K562 (cell line): ENCODE results near the gene WARS2. TPM values are rescaled to one million over a fixed set of nuclear protein-coding genes. Genes with fewer than 3 reads are reported as not detected.
A peak's percentile ranks its signal among the peaks of the same experiment; 100 is the strongest.

ENCODE experiments used
- ATAC-seq: fragments of 200-7000 bp; cut with Tn5 transposase; 3 replicates; pipeline ENCODE4 v1.9.1; 2020; ENCODE audit warnings: moderate library complexity
- BruUV-seq: library from RNA; stranded (reverse); fragments of 400-500 nt; replicated peaks from 2 replicates; lab custom pipeline; 2021; lab: Mats Ljungman, UMichigan
- CTCF ChIA-PET: fragments of 300-600 bp; formaldehyde crosslinking; extraction: SDS; loops from one replicate; lab custom pipeline; 2021; ENCODE audit warnings: low intra/inter-chr PET ratio; lab: Yijun Ruan, JAX
- POLR2A ChIA-PET: fragments of 300-600, 350-650 bp; sonication (Branson Sonifier 250); formaldehyde crosslinking; extraction: SDS; loops from one replicate; lab custom pipeline; 2021; ENCODE audit warnings: antibody characterized with exemption, inconsistent platforms; lab: Yijun Ruan, JAX
- DNase-seq, 4 experiments: peaks; one replicate each; pipeline versions ENCODE4 v3.0.0 to v3.0.0-alpha.2; 2011 to 2018; ENCODE audit warnings: low spot score in 3 of 4, mixed read lengths in 3 of 4; ENCODE audit errors: extremely low read depth in 1 of 4
- FAIRE-seq: peaks from 2 replicates; lab custom pipeline; 2011; peaks lifted over from hg19 to GRCh38; lab: Jason Lieb, UNC
- H2AFZ ChIP-seq: 2 replicates; pipeline ENCODE4 v1.6.0; 2011; ENCODE audit warnings: low read depth, low read length, control low read depth, inconsistent platforms
- H3K27ac ChIP-seq: fragments of 200-600 bp; 3 replicates; pipeline ENCODE4 v1.8.0; 2011; ENCODE audit warnings: low read depth, mild to moderate bottlenecking, control low read depth, inconsistent platforms, low read length, moderate library complexity, mixed read lengths; ENCODE audit errors: extremely low read depth
- H3K27me3 ChIP-seq, 2 experiments: fragments of 300-600 bp in 1 of 2; 2 replicates in 1 of 2; 3 replicates in 1 of 2; pipeline versions ENCODE4 v1.6.0 to v1.8.0; 2011; ENCODE audit warnings: inconsistent platforms in 2 of 2, low read length in 2 of 2, mild to moderate bottlenecking in 1 of 2, mixed read lengths in 1 of 2, moderate library complexity in 1 of 2; ENCODE audit not compliant: control insufficient read depth in 2 of 2, insufficient read depth in 2 of 2
- H3K36me3 ChIP-seq: fragments of 300-600 bp; 3 replicates; pipeline ENCODE4 v1.8.0; 2011; ENCODE audit warnings: mild to moderate bottlenecking, low read length, inconsistent platforms; ENCODE audit not compliant: control insufficient read depth, insufficient read depth
- H3K4me1 ChIP-seq, 2 experiments: fragments of 200-600 bp in 1 of 2; replicated peaks in 1 of 2; 2 replicates in 1 of 2; 3 replicates in 1 of 2; pipeline versions ENCODE4 v1.5.1 to v1.8.0; 2011; ENCODE audit warnings: inconsistent platforms in 2 of 2, low read length in 2 of 2, mild to moderate bottlenecking in 1 of 2, mixed read lengths in 1 of 2, moderate library complexity in 1 of 2; ENCODE audit not compliant: control insufficient read depth in 2 of 2, insufficient read depth in 2 of 2
- H3K4me2 ChIP-seq: 2 replicates; pipeline ENCODE4 v1.6.1; 2011; ENCODE audit warnings: low read length, control low read depth, inconsistent platforms, mixed read lengths; ENCODE audit not compliant: insufficient read depth
- H3K4me3 ChIP-seq: fragments of 200-600 bp; sonication (generic), shearing (Covaris generic); 2 replicates; pipeline ENCODE4 v1.5.1; 2016; ENCODE audit warnings: control low read depth, inconsistent platforms
- H3K79me2 ChIP-seq: fragments of 200-600 bp; 3 replicates; pipeline ENCODE4 v1.8.0; 2011; ENCODE audit warnings: low read length, inconsistent platforms; ENCODE audit not compliant: control insufficient read depth, insufficient read depth
- H3K9ac ChIP-seq, 2 experiments: 2 replicates each; pipeline versions ENCODE4 v1.6.0 to v1.6.1; 2011; ENCODE audit warnings: low read depth in 2 of 2, low read length in 2 of 2, control low read depth in 1 of 2, inconsistent platforms in 1 of 2, mild to moderate bottlenecking in 1 of 2, mixed read lengths in 1 of 2; ENCODE audit not compliant: insufficient read depth in 1 of 2
- H3K9me1 ChIP-seq: one replicate; pipeline ENCODE4 v1.6.0; 2011; ENCODE audit warnings: inconsistent platforms, mild to moderate bottlenecking, low read length, moderate library complexity; ENCODE audit not compliant: control insufficient read depth, insufficient read depth
- H3K9me3 ChIP-seq: replicated peaks from 2 replicates; pipeline ENCODE4 v1.5.1; 2011; ENCODE audit warnings: low read depth, low read length, inconsistent platforms; ENCODE audit not compliant: control insufficient read depth, insufficient read depth
- H4K20me1 ChIP-seq: replicated peaks from 2 replicates; pipeline ENCODE4 v1.6.1; 2011; ENCODE audit warnings: low read length, inconsistent platforms, mixed read lengths; ENCODE audit not compliant: control insufficient read depth, insufficient read depth
- C11orf30 ChIP-seq: fragments of 450-650 bp; IDR thresholded peaks from 2 replicates; pipeline ENCODE4 v1.6.1; 2016; ENCODE audit warnings: low read depth, mild to moderate bottlenecking
- JUN ChIP-seq, 2 experiments: sonication (generic) in 1 of 2; formaldehyde crosslinking in 1 of 2; IDR thresholded peaks; 2 replicates each; pipeline versions ENCODE4 v1.6.1 to v1.8.0; 2012 to 2022; ENCODE audit warnings: borderline replicate concordance in 2 of 2, mild to moderate bottlenecking in 2 of 2, improper control_type of control experiment in 1 of 2, low read depth in 1 of 2, low read length in 1 of 2, missing genetic modification reagents in 1 of 2
- POLR2G ChIP-seq: fragments of 200-400 bp; formaldehyde crosslinking; IDR thresholded peaks from 2 replicates; pipeline ENCODE4 v1.6.1; 2017; ENCODE audit warnings: low read depth, mild to moderate bottlenecking, antibody characterized with exemption, low read length, moderate library complexity
- SMARCE1 ChIP-seq: fragments of 450-650 bp; IDR thresholded peaks from 2 replicates; pipeline ENCODE4 v1.7.1; 2016; ENCODE audit warnings: mild to moderate bottlenecking
- WGBS: fragments of 100-300 bp; shearing (Covaris generic); methylation state at CpG from one replicate; pipeline ENCODE4 v1.1.6; 2016; ENCODE audit warnings: low coverage, mixed read lengths; ENCODE audit not compliant: insufficient coverage; ENCODE audit errors: missing lambda C conversion rate; 5-methylcytosine and 5-hydroxymethylcytosine counted together
- in situ Hi-C: fragments of 300-500 bp; cut with MboI; formaldehyde crosslinking; loops from 4 replicates; pipeline ENCODE4 v1.15.0; 2018; ENCODE audit warnings: inconsistent platforms, mixed read lengths
- intact Hi-C: fragments of 100-400 bp; cut with micrococcal nuclease; formaldehyde crosslinking; loops from 2 replicates; pipeline ENCODE4 v1.14.2; 2022
- polyA plus RNA-seq, 8 experiments: library from polyadenylated mRNA; depleted of rRNA in 4 of 8; stranded (reverse) in 5 of 8; unstranded in 3 of 8; fragments of >200 nt; fragmentation: Nextera tagmentation in 2 of 8; fragmentation: Illumina TruSeq in 1 of 8; extraction: Ambion mirVana in 2 of 8; extraction: Trizol in 1 of 8; gene quantifications; 2 replicates each; pipeline versions ENCODE4 v1.2.1 to v1.2.3, GENCODE V29; 2011 to 2014; ENCODE audit warnings: inconsistent platforms in 1 of 8, missing spikeins in 1 of 8
- total RNA-seq, 7 experiments: library from RNA; depleted of rRNA in 6 of 7; stranded (reverse); fragments of >200 nt in 6 of 7; fragmentation: Illumina TruSeq in 2 of 7; extraction: Trizol in 2 of 7; gene quantifications; 2 replicates each; pipeline versions ENCODE4 v1.2.1 to v1.2.3, GENCODE V29; 2011 to 2021; ENCODE audit warnings: low replicate concordance in 1 of 7
- TF ChIP-seq, protein P1 (sequence below): fragments of 200-800 bp; sonication (Bioruptor generic); IDR thresholded peaks from 2 replicates; pipeline ENCODE4 v1.6.1; 2017; ENCODE audit warnings: missing genetic modification characterization, missing compliant biosample characterization

The WARS2 gene
- total and polyA plus RNA-seq, 9 of the 15 experiments (the other 6 are each of a cell fraction or from before 2014, with no cell fraction given), result 5.7 to 18.0 (median 16.9) TPM

DNA sequence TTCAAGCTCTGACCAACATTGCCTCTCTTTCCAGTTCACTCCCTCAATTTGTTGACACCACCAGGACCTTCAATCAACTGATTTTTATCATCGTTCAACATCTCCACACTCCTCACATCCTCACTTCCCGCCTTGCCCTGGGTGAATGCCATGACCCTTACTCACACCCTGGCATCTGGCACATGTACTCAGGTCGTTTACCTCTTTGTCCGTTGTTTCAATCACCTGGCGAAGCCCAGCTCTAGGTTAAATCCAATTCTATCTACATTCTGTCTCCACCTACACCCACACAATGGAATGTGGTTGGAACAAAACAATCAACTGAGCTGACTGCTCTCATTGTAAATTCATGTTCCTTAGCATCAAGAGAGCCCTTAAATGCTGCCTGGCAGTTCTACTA is 128.1 kb downstream of the WARS2 start:
- ChIA-PET POLR2A (interaction anchor here (0.7 kb wide), 1 partner anchor 875 kb away, joined by 3 read pairs; no protein-coding TSS in a partner anchor), CTCF (no interaction called here)
- FAIRE-seq (no peak), DNase-seq (no peak), ATAC-seq (no peak)
- BruUV-seq, result no TSS peak
- Histone ChIP-seq H3K9ac (no peak overlapping the region), H3K79me2 (no peaks in the 10 kb centered on the region), H3K4me3 (no peak overlapping the region), H3K27ac (no peak overlapping the region), H2AFZ (no peak overlapping the region), H4K20me1 (no peaks in the 10 kb centered on the region), H3K9me3 (no peaks in the 10 kb centered on the region), H3K4me1 (peaks cover 0 to 10% of the 10 kb centered on the region in 2 experiments; a peak in 1 of 5 replicates), H3K9me1 (no peaks in the 10 kb centered on the region), H3K27me3 (peaks cover 0 to 6% of the 10 kb centered on the region in 2 experiments; a peak in 3 of 5 replicates), H3K4me2 (no peak overlapping the region), H3K36me3 (no peaks in the 10 kb centered on the region)
- TF ChIP-seq SMARCE1 (no peak), POLR2G (no peak)
- TF ChIP-seq, protein P1, sequence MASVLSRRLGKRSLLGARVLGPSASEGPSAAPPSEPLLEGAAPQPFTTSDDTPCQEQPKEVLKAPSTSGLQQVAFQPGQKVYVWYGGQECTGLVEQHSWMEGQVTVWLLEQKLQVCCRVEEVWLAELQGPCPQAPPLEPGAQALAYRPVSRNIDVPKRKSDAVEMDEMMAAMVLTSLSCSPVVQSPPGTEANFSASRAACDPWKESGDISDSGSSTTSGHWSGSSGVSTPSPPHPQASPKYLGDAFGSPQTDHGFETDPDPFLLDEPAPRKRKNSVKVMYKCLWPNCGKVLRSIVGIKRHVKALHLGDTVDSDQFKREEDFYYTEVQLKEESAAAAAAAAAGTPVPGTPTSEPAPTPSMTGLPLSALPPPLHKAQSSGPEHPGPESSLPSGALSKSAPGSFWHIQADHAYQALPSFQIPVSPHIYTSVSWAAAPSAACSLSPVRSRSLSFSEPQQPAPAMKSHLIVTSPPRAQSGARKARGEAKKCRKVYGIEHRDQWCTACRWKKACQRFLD (CRISPR knock-in tag), result no peak
- intact Hi-C loops (no loop called here), in situ Hi-C loops (no loop called here)
- 0% methylated on average over 5 of the region's 5 CpGs for WGBS

DNA sequence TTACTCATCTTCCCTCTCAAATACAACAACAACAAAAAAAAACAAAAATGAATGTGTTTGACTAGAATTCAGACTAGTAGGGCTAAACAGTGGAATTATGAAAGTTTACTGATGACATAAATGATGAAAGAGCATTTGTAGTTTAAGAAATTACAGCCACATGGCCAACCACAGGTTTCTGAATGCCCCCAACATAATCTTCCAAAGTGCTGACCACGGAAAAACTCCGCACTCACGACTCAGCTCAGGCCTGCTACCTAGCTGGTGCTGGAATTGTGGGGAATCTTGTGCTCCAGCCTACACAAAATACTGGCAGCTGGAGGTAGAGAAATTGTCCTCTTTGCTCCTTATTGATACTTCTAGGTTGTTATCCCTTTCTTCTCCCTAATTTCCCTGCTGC is 128.7 kb downstream of the WARS2 start:
- no TSS peak for BruUV-seq
- CTCF ChIA-PET, result no interaction called here
- Histone ChIP-seq H3K4me1 (peaks cover 0 to 10% of the 10 kb centered on the region in 2 experiments; a peak in 1 of 5 replicates), H3K27ac (no peak overlapping the region), H2AFZ (no peak overlapping the region), H3K4me2 (no peak overlapping the region), H3K27me3 (peaks cover 0 to 13% of the 10 kb centered on the region in 2 experiments; a peak in 3 of 5 replicates), H3K36me3 (no peaks in the 10 kb centered on the region), H3K9me1 (no peaks in the 10 kb centered on the region), H4K20me1 (no peaks in the 10 kb centered on the region), H3K9me3 (no peaks in the 10 kb centered on the region), H3K9ac (no peak overlapping the region), H3K4me3 (no peak overlapping the region), H3K79me2 (no peaks in the 10 kb centered on the region)
- ATAC-seq (no peak), DNase-seq (no peak), FAIRE-seq (no peak)
- WGBS, result 2% methylated on average over 3 of the region's 3 CpGs
- intact Hi-C loops, result no loop called here
- TF ChIP-seq C11orf30 (peak; percentile 19; the same call in 1 of the 2 replicates), JUN (IDR thresholded peaks at IDR 0.05; ENCODE audit: borderline replicate concordance, low read depth, low read length) (no peak), JUN (CRISPR knock-in tag; IDR thresholded peaks at IDR 0.05; ENCODE audit: borderline replicate concordance) (no peak)
- in situ Hi-C loops, result no loop called here
- POLR2A ChIA-PET, result interaction anchor here (1.0 kb wide), 1 partner anchor 857 kb away, joined by 3 read pairs; no protein-coding TSS in a partner anchor
